MM.1S (cell line): Measurements from ENCODE around the gene TPCN2.

Experiments
- CTCF ChIP-seq: fragments of 300-600 bp; sonication (generic); IDR thresholded peaks from 2 replicates; pipeline ENCODE4 v1.5.1; 2016; ENCODE audit warnings: antibody characterized with exemption, low read length, mixed read lengths
- EZH2 ChIP-seq: fragments of 300-600 bp; sonication (generic); optimal IDR thresholded peaks from 2 replicates; pipeline ENCODE3; 2017; ENCODE audit warnings: low read depth, mild to moderate bottlenecking, antibody characterized with exemption, low read length, mixed read lengths
- EZH2phosphoT487 ChIP-seq: fragments of 300-600 bp; sonication (generic); IDR thresholded peaks from 2 replicates; pipeline ENCODE4 v1.6.1; 2018; ENCODE audit warnings: antibody characterized with exemption, low read length

- no peak for TF ChIP-seq EZH2
- no peak for TF ChIP-seq CTCF
- TF ChIP-seq EZH2phosphoT487 = no peak
These were observed 6.5 kb downstream of the TPCN2 start for GRCh38 chr11:69055212-69055586.
